Posterior vena cava (tissue), 2 donors: ENCODE measurements around the gene ATP13A3. TPM values are rescaled to one million over a fixed set of nuclear protein-coding genes. Genes with fewer than 3 reads are reported as not detected.
"Not testable (repeated sequence)": the region's sequence is repeated elsewhere in the genome, so short reads cannot be mapped to it uniquely, and the experiment has no call there.

ENCODE experiments used
- DNase-seq: peaks from one replicate; pipeline ENCODE4 v3.0.0-alpha.2; 2020; ENCODE audit warnings: low spot score
- intact Hi-C, 2 donors: fragments of 100-400 bp; cut with DNase I; formaldehyde crosslinking; loops; one replicate each; pipeline versions ENCODE4 v1.14.1 to v1.14.2; 2022 to 2023
- total RNA-seq, 2 donors: library from RNA; stranded (reverse); fragmentation: NEBNext Ultra II Directional; extraction: Animal tissue kit (Norgen Biotek cat#: 25700); gene quantifications; one replicate each; pipeline ENCODE4 v1.2.1, GENCODE V29; 2021
- donor health status: DM: yes; HTN: yes; CAD: no.
- donor health status: DM: yes; HTN: yes; CAD: no.

Gene ATP13A3
- total RNA-seq, 2 donors from 2014 or later: 86.3 to 152 TPM

DNA sequence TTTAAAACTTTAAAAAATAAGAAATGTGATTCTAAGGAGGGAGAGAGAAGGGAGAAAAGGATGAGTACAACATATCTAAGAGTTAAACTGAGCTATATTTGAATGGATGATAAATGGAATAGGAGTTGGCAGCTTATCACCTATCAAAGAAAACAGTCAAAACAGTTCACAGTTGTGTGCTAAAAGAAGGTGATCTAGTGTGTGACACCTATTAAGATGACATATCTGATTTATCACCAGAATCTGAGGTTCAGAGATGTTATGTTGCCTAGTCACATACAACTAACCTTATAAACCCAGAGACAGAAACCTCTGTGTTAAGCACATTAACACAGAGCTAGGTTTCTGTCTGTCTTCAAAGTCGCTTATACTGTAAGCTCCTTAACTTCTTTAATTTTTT is 3.0 kb downstream of the ATP13A3 start:
- no peak for DNase-seq
- intact Hi-C loops: no loop called here

DNA sequence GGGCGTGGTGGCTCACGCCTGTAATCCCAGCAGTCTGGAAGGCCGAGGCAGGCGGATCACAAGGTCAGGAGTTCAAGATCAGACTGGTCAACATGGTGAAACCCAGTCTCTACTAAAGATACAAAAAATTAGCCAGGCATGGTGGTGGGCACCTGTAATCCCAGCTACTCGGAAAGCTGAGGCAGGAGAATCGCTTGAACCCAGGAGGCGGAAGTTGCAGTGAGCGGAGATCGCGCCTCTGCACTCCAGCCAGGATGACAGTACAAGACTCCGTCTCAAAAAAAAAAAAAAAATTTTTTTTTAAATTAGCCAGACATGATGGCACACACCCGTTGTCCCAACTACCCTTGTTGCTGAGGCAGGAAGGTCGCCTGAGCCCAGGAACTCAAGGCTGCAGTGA is 4.0 kb downstream of the ATP13A3 start:
- DNase-seq, intact Hi-C loops: not testable (repeated sequence)

DNA sequence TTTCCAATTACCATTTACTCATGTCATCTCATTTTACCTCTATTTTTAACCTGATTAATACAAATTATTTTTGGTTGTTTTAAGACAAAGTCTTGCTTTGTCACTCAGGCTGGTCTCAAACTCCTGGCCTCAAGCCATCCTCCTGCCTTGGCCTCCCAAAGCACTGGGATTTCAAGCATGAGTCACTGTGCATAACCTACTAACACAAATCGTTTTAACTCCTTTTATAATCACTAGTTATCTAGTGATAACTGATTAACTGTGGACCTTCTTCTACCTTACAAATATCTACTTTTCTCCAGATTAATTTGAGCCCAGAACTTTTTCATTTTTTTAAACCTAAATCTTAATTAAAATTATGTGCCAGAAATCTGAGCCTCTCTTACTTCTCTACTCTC is 4.6 kb downstream of the ATP13A3 start:
- intact Hi-C loops: no loop called here
- no peak for DNase-seq

DNA sequence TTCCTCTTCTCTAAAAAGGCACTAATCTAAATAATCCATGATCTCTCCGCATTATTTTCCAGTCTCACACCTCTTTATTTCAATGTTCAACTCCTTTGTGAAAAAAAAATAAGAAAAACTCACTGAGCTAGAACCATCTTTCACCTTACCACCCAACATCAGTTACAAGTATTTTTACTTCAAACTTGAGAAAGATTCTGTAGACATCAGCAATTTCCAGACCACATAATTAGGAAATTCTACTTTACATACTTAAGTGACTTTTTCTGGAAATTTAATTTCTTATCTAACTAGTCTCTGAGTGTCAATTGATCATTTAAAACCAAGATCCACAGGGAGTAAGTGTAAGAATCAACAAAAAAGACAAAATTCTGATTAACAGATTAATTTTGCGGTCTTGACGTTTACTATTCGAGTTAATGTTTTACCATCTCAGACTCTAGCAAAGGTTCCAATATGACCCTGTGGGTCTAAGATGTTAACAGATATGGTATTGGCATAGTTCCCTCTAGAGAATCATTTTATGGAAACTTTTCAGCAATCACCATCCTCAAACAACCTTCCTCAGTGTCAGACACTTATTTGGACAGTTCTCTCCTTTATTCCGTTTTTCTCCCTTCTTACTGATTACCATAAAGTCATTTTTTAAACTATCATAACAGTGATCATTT is 5.1 kb downstream of the ATP13A3 start:
- intact Hi-C loops: no loop called here
- DNase-seq: no peak

DNA sequence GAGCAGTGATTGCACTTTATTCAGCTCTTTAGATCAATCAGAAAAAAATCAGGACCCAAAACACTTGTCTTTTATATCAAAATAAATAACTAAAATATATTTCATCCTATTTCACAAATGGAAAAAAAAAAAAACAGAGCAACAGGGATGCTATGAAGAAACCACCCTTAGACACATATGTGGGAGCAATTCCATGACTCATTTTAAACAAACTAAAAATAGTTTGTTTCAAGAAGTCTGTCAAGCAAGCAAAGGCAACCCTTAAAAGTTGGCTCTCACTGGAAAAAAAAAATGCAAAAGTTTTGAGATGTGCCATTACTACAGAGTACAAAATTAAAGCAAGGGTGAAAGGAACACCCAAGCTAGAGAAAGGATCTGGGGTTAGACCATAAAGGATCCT is 5.7 kb downstream of the ATP13A3 start:
- DNase-seq: no peak
- intact Hi-C loops: no loop called here

DNA sequence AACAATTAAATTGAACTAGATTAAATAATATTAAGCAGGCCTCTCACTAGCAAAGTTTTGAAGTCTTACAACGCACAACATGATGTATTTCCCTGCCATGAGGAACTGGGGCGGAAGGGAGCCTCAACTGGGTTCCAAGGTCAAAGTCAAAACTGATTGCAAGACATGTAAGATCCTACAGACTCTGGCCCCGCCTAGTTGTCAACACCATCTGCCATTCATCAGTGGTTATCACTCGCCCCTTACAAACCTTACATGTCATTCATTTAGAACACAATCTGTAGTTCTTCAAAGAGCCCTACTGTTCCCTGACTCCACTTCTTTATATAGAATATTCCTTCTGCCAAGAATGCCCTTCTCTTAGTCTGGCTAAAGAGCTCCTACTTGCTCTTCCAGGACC is 10.0 kb downstream of the ATP13A3 start:
- DNase-seq: no peak
- intact Hi-C loops: no loop called here

DNA sequence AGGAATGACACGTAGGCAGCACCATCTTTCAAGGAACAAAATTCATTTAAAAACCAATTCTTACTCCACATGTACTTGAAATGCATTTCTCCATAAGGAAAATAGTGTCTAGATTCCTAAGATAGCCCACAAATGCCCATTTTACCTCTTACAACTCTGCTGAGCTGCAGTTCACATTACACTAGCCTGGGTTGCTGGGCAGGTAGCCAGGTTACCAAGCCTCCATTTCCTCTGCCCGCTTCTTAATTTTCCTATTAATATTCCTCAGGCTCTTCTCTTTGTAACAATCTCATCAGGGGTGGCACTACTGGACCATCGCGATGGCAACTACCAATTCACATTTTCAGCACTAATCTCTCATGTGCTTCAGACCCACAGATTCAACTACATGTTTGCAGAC is 10.8 kb downstream of the ATP13A3 start:
- intact Hi-C loops: loop anchor here in 1 of 2 donors (1.0 kb wide), 1 partner anchor 122 kb away; no protein-coding TSS in a partner anchor
- no peak for DNase-seq

DNA sequence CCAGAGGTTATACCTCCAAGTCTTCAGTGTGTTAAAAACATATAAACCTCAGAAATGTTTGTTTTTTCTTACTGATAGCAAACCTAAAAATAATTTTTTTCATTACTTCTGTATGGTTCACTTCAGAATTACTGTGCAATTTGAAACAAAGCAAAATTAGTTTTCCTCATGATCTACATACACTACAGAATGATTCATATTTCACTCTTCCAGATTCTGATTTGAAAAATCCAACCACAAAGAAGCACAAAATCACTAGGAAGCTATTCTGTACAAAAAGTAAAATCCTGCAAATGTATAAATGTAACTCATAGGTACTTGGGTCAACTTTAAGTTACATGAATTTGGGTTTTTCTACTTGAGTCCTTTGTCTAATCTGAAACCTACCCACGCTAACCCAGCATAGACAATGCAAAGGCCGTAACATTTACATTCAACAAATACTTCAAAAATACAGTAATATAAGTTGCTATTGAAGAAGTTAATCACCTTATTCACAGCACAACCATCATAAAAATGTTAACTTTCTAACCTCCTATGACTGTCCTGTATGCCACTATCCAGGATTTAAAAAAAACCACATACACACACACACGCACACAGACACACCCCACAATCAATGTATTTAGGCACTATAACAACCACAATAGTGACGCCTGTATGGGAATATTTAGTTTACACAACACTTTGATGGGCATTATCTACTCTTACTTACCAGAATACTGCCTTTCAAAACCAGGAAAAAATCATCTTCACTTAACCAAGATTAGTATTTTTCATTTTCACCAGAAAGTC is 11.5 kb downstream of the ATP13A3 start:
- intact Hi-C loops: loop anchor here in 1 of 2 donors (1.0 kb wide), 1 partner anchor 123 kb away; no protein-coding TSS in a partner anchor
- no peak for DNase-seq

DNA sequence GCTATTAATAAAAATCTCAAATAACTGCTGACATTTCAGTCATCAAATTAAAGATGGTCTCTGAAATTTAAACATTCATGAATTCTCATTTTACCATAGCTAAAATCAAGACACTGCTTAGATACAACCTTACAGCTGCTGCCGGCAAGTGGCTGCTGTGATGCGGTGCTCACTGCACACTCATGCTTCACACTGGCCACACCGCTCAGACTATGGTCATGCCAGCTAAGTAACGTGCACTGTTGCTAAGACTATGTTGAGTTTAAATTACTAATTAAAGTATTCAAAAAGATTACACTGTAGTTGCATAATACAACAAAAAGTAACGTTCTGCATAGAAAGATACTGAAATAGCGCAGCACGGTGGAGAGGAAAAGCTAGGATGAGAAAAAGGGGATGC is 12.1 kb downstream of the ATP13A3 start:
- DNase-seq: no peak
- intact Hi-C loops: loop anchor here in 1 of 2 donors (1.0 kb wide), 1 partner anchor 124 kb away; no protein-coding TSS in a partner anchor

DNA sequence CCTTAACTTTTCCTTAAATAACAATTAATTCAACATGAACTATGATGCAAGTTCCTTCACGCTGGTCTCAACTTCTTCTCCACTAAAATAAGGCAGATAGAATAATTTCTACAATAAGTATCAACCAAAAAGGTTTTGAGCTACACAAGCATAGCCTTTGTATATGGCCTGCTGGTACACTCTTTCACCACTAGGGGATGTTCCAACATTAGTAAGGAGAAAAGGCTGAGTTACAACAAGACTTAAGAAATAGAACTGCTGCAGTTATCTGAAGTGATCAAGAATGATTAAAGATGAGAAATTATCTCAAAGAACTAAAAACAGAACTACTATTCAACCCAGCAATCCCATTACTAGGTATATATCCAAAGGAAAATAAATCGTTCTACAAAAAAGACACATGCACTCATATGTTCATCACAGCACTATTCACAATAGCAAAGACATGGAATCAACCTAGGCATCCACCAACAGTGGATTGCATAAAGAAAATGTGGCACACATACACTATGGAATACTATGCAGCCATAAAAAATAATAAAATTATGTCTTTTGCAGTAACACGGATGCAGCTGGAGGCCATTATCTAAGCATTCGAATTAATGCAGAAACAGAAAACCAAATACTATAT is 14.4 kb downstream of the ATP13A3 start:
- no peak for DNase-seq
- intact Hi-C loops: no loop called here

DNA sequence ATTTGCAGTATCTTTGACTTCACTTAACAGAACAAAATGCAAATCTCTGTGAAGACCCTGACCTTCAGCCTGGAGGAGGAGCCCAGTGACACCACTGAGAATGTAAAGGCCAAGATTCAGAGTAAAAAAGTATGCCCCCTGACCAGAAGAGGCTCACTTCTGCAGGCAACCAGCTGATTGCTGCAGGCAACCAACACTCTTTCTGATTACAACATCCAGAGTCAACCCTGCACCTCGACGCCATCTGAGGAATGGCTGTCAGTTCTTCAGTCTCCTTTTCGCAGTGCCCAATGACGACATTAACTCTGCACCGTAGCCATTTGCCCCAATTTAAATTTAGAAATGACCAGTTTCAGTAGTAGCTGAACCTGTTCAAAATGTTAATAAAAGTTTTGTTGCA is 14.9 kb downstream of the ATP13A3 start:
- no peak for DNase-seq
- intact Hi-C loops: loop anchor here in 1 of 2 donors (1.0 kb wide), 1 partner anchor 124 kb away; no protein-coding TSS in a partner anchor

DNA sequence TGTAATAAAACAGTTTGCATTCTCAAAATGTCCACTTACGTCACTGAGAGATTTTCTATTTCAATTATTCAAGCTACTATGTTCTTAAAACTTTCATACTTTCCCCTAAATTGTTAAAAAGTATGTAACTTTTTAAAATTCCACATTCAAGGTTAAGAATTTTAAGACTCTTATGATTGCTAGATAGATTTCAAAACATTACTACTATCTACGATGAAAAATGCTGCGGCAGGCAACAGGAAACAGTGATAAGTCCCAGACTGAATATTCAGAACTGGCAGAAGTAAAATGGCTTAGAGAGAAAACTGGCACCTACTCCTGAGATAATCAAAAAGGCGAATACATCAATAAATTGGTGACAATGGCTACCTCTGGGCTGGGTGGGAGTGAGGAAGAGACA is 16.2 kb downstream of the ATP13A3 start:
- no peak for DNase-seq
- intact Hi-C loops: loop anchor here in 1 of 2 donors (1.0 kb wide), 1 partner anchor 126 kb away; no protein-coding TSS in a partner anchor

DNA sequence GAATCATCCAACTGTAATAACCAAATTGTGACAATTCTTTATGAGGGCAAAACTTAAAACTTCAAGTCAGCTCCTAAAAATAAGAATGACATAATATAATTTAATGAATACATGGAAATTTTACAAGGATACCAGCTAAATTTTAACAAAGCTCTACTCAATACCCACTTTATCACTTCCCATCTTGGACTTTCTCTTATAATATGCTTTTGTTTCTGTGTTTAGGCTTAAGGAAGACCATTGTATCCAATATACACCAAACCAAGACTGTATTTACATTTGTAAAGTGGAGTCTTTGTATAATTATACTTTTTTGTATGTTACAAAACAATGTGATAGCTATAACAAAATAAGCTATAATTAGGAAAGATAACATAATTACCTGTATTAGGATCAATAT is 16.8 kb downstream of the ATP13A3 start:
- intact Hi-C loops: loop anchor here in 1 of 2 donors (5.0 kb wide), 1 partner anchor 127 kb away; no protein-coding TSS in a partner anchor
- DNase-seq: no peak

DNA sequence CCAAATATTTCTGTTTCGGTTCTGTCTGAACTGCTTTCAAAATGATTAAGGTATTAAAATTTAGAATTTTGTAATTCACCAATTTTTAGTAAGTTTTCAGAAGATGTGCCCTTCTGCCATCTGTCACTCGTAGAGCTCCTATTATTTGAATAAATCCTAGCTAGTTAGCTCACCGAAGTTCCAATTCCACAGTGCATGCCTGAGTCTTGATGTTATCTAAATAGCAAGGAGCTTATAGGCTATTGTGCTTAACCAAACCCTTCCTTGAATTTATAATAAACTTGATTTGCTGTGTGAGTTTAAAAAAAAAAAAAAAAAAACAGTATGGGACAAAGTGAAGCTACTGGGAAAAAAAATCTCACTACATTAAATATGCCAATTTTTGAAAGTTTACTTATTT is 18.7 kb downstream of the ATP13A3 start:
- DNase-seq: no peak
- intact Hi-C loops: loop anchor here in 1 of 2 donors (5.0 kb wide), 1 partner anchor 129 kb away; no protein-coding TSS in a partner anchor

DNA sequence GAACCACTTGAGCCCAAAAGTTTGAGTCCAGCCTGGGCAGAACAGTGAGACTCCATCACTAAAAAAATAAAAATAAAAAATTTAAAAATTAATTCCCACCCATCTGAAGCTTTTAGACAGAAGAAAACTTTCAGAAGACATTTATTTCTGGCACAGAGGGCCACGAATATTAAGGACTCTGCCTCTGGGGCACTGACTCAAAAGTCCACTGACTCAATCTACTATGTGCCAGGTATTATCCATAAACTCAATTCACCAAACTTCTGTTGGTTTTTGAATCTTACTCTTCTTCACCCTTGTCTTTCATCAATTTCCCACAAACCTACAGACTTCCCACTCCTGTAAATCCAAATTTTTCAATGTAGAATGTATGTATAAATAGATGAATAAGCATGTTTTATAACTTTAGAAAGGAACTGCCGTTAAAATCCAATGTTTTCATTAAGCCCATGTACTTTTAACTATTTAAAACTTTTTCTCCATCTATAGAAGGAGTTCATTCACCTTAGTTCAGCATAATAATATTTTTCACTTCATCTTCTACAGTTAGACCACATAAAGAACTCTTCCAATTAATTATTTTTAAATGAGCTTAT is 19.9 kb downstream of the ATP13A3 start:
- intact Hi-C loops: loop anchor here in 1 of 2 donors (5.0 kb wide), 1 partner anchor 130 kb away; no protein-coding TSS in a partner anchor
- DNase-seq: no peak

DNA sequence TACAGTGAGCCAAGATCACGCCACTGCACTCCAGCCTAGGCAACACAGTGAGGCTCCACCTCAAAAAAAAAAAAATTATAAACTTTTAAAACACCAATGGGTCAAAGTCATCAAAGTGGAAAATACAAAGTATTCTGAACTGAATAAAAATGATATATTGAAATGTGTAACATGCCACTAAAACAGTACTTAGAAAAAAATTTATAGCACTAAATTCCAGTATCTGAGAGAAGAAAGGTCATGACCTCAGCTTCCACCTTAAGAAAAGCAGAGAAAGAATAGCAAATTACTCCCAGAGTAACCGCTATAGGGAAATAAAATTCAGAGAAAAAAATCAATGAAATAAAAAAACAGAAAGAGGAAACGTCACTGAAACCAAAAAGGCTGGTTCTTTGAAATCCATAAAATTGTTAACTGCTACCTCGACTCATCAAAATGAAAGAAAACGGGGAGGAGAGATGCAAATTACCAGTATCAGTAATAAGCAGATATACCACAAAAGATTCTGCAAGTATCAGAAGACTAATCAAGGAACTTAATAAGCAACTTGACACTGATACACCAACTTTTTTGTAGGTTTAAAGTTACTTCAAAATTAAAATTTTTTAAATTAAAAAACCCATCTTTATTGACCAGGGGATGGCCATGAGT is 20.8 kb downstream of the ATP13A3 start:
- intact Hi-C loops: loop anchor here in 1 of 2 donors (5.0 kb wide), 1 partner anchor 131 kb away; no protein-coding TSS in a partner anchor

DNA sequence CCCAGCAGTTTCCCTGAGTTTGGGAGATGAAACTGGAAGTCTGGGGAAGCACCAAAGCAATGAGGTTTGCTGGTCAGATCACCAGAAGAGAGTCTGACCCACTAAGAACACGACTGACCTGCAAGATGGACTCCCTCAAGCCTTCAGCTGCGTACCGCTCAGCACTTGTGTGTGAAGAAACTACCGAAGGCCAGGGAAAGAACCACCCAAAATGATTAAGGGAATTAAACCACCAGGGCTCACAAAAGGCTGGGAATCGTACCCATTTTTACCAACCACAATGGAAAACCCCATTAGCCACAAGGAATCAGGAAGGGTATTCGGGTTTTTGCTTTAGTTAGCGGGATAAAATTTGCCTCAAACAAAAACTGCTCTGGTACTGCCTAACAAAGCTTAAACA is 21.6 kb downstream of the ATP13A3 start:
- intact Hi-C loops: loop anchor here in 1 of 2 donors (5.0 kb wide), 1 partner anchor 132 kb away; no protein-coding TSS in a partner anchor
- no peak for DNase-seq

More for the DNA sequence above, 20.8 kb downstream of the ATP13A3 start:
- DNase-seq: no peak

DNA sequence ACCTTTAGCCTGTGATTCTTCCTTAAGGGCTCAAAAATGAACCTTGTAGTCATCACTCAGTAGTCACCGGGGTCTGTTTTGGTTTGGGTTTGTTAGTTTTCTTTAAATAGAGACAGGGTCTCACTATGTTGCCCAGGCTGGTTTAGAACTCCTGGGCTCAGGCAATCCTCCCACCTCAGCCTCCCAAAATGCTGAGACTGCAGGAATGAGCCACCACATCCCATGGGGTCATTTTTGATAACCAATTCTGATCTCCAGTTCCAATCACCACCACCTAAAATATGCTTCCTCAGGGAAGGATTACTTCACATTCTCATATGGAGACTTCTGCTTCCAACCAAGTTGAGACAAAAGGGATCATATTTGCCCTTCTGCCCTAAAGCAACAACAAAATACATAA is 22.1 kb downstream of the ATP13A3 start:
- intact Hi-C loops: loop anchor here in 1 of 2 donors (5.0 kb wide), 1 partner anchor 133 kb away; no protein-coding TSS in a partner anchor

DNA sequence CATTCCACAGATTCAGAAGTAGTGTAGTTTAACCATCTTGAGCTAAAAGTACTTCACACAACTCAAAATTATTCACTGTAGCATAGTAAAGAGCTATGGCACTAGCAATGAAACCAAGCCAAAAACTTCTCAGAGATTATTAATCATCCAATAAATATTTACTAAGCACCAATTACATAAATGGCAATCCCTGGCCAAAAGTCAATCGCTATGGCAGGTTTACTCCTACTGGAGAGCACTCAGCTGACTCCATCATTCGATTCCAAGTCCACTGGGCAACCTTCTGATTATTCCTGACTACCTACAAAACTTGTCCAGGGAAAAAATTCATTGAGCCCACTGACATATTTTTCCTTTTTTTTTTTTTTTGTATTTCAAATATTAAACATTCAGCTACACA is 23.9 kb downstream of the ATP13A3 start:
- DNase-seq: no peak
- intact Hi-C loops: no loop called here

More for the DNA sequence above, 22.1 kb downstream of the ATP13A3 start:
- no peak for DNase-seq
